ENCODE results near the gene ZNF516. TPM values are rescaled to one million over a fixed set of nuclear protein-coding genes. Genes with fewer than 3 reads are reported as not detected.

ZNF516 gene
- total and polyA plus RNA-seq, 10 of the 15 experiments (the other 5 are each of a cell fraction or from before 2014, with no cell fraction given): 2.0 to 32.0 (median 8.3) TPM

GRCh38 chr18:76506395-76506794 is 11.4 kb upstream of the ZNF516 start:
- H4K20me1 ChIP-seq (ENCODE audit: control insufficient read depth, insufficient read depth): no peaks in the 10 kb centered on the region
- ATAC-seq (no peak), FAIRE-seq (no peak), DNase-seq (ENCODE audit: low read depth, low spot score) (no peak)
- H3K36me3 ChIP-seq (ENCODE audit: control insufficient read depth in 2 of 2, insufficient read depth in 2 of 2, low read length in 1 of 2): no peaks in the 10 kb centered on the region
- H3K4me2 ChIP-seq (ENCODE audit: control insufficient read depth, insufficient read depth): no peak overlapping the region
- in situ Hi-C loops (cut with MboI): no loop called here
- H3K27me3 ChIP-seq (replicated peaks in 1 of 2; ENCODE audit: control insufficient read depth in 2 of 2, insufficient read depth in 2 of 2, low read length in 1 of 2): no peaks in the 10 kb centered on the region; a peak in 1 of 4 replicates
- RAD21 ChIA-PET (ENCODE audit: unreplicated experiment): no interaction called here
- H3K79me2 ChIP-seq (ENCODE audit: control insufficient read depth, insufficient read depth, low read length): no peaks in the 10 kb centered on the region
- POLR2A ChIA-PET: no interaction called here
- no peak overlapping the region for H3K27ac ChIP-seq (ENCODE audit: control insufficient read depth, insufficient read depth)
- WGBS (ENCODE audit: insufficient coverage, insufficient replicate concordance, low lambda C conversion rate, missing lambda C conversion rate): 69% methylated on average over 9 of the region's 9 CpGs
- H3K9ac ChIP-seq (ENCODE audit: control insufficient read depth, insufficient read depth, low read length): no peak overlapping the region
- intact Hi-C loops (cut with micrococcal nuclease; ENCODE audit: unreplicated experiment): no loop called here
- no peak overlapping the region for H2AFZ ChIP-seq (ENCODE audit: control insufficient read depth, low read depth, low read length)
- no peak for TF ChIP-seq CREB1 (IDR thresholded peaks at IDR 0.05; ENCODE audit: low read depth)
- TF ChIP-seq IRF4 (IDR thresholded peaks at IDR 0.05; ENCODE audit: low read depth, low read length): no peak
- no peak for TF ChIP-seq MXI1 (IDR thresholded peaks at IDR 0.05; ENCODE audit: low read depth, low read length)
- TF ChIP-seq RBBP5 (conservative IDR thresholded peaks at IDR 0.05): no peak
- no peak for TF ChIP-seq CHD2 (IDR thresholded peaks at IDR 0.05; ENCODE audit: borderline replicate concordance, low read depth, low read length)
- TF ChIP-seq SMC3 (IDR thresholded peaks at IDR 0.05; ENCODE audit: borderline replicate concordance, low read length): no peak
- no peak for TF ChIP-seq ELK1 (IDR thresholded peaks at IDR 0.05; ENCODE audit: low read depth, low read length)
- no peak for TF ChIP-seq TBL1XR1 (IDR thresholded peaks at IDR 0.05; ENCODE audit: low read depth, low read length)
- no peak for TF ChIP-seq STAT1 (conservative IDR thresholded peaks at IDR 0.05)
- TF ChIP-seq NFYB (IDR thresholded peaks at IDR 0.05; ENCODE audit: insufficient read depth, low read depth, low read length): no peak
- no peak for TF ChIP-seq RELB (IDR thresholded peaks at IDR 0.05; ENCODE audit: low read depth)
- TF ChIP-seq NR2C1 (IDR thresholded peaks at IDR 0.05): no peak
- TF ChIP-seq ZBTB40 (IDR thresholded peaks at IDR 0.05; ENCODE audit: borderline replicate concordance): no peak
- SMC1A ChIA-PET (ENCODE audit: uncharacterized antibody, unreplicated experiment): no interaction called here
- BruUV-seq (replicated peaks): no TSS peak
- CTCF ChIA-PET: no interaction called here
- H3K9me3 ChIP-seq (replicated peaks; ENCODE audit: control insufficient read depth, insufficient read depth, low read length): no peaks in the 10 kb centered on the region
- no peak overlapping the region for H3K4me3 ChIP-seq
- no peaks in the 10 kb centered on the region for H3K4me1 ChIP-seq (ENCODE audit: control insufficient read depth, insufficient read depth, low read length)

Data from GM12878 (cell line).